Stomach (tissue), 9 donors: ENCODE results near the gene CHPF2. TPM values are rescaled to one million over a fixed set of nuclear protein-coding genes. Genes with fewer than 3 reads are reported as not detected.

Experiments used
- DNase-seq, 2 donors: peaks; one replicate each; pipeline versions ENCODE4 v3.0.0 to v3.0.0-alpha.2; 2013 to 2019
- H3K27ac ChIP-seq, 5 donors: fragments of 200-600 bp in 4 of 5; sonication (generic) in 4 of 5; one replicate each; pipeline ENCODE4 v1.5.1; 2013 to 2019; ENCODE audit warnings: mild to moderate bottlenecking in 1 of 5, moderate library complexity in 1 of 5
- H3K27me3 ChIP-seq, 3 donors: fragments of 200-600 bp; sonication (generic); one replicate each; pipeline ENCODE4 v1.5.1; 2017 to 2019; ENCODE audit warnings: mixed run types in 1 of 3
- H3K36me3 ChIP-seq, 4 donors: fragments of 200-600 bp; sonication (generic); 1 replicate in 3 of 4; 2 replicates in 1 of 4; pipeline ENCODE4 v1.5.1; 2016 to 2019
- H3K4me1 ChIP-seq, 4 donors: fragments of 200-600 bp; sonication (generic); one replicate each; pipeline ENCODE4 v1.5.1; 2016 to 2019
- H3K4me3 ChIP-seq, 4 donors: fragments of 200-600 bp; sonication (generic) in 3 of 4; one replicate each; pipeline ENCODE4 v1.5.1; 2016 to 2019; ENCODE audit warnings: mild to moderate bottlenecking in 1 of 4
- H3K9me3 ChIP-seq, 4 donors: fragments of 200-600 bp; sonication (generic); one replicate each; pipeline ENCODE4 v1.5.1; 2016 to 2019
- EP300 ChIP-seq: sonication (generic); formaldehyde crosslinking; IDR thresholded peaks from one replicate; pipeline ENCODE4 v1.6.1; 2017; ENCODE audit warnings: antibody characterized with exemption
- POLR2A ChIP-seq, 4 donors: fragments of 450-650 bp; IDR thresholded peaks; one replicate each; pipeline ENCODE4 v1.6.1; 2016; ENCODE audit warnings: antibody characterized with exemption in 4 of 4, control low read depth in 2 of 4, mild to moderate bottlenecking in 1 of 4, moderate library complexity in 1 of 4
- POLR2AphosphoS5 ChIP-seq, 3 donors: sonication (generic); formaldehyde crosslinking; IDR thresholded peaks; one replicate each; pipeline ENCODE4 v1.6.1; 2016; ENCODE audit warnings: antibody characterized with exemption in 3 of 3
- WGBS, 5 donors: extraction: QIAGEN DNeasy Blood & Tissue Kit in 3 of 5; methylation state at CpG; one replicate each; pipeline versions ENCODE4 v1.1.5 to v1.1.7; 2013 to 2018; 5-methylcytosine and 5-hydroxymethylcytosine counted together
- intact Hi-C: fragments of 100-400 bp; cut with DNase I; formaldehyde crosslinking; loops from one replicate; pipeline ENCODE4 v1.15.1; 2023; ENCODE audit warnings: low total_unique reads
- polyA plus RNA-seq, 3 donors: library from polyadenylated mRNA; stranded (reverse); fragments of 200-250 nt; gene quantifications; one replicate each; pipeline ENCODE4 v1.2.3, GENCODE V29; 2013
- total RNA-seq, 5 donors: library from RNA; depleted of rRNA; stranded (reverse); fragments of >200 nt; gene quantifications; one replicate each; pipeline versions ENCODE4 v1.1.0 to v1.2.3, GENCODE V29; 2014 to 2016
- TF ChIP-seq, protein P1 (sequence below), 7 experiments: fragments of 450-650 bp in 4 of 7; fragments of 200-600 bp in 3 of 7; sonication (generic) in 3 of 7; IDR thresholded peaks; one replicate each; pipeline ENCODE4 v1.5.1; 2016 to 2019; ENCODE audit warnings: antibody characterized with exemption in 7 of 7, control low read depth in 2 of 7, mild to moderate bottlenecking in 1 of 7
- donor health status: healthy with polysubstance abuse.
- donor health status: Bipolar disorder and iron deficiency.
- donor health status: healthy.

Gene CHPF2
- total and polyA plus RNA-seq, 8 donors: 5.8 to 100 (median 22.5) TPM

- H3K4me1 ChIP-seq: peaks cover 6 to 23% (median 19%) of the 10 kb centered on the region in 4 donors
These were observed 48.2 kb downstream of the CHPF2 start for GRCh38 chr7:151280388-151281019.

GRCh38 chr7:151281686-151282085 is 49.4 kb downstream of the CHPF2 start:
- H3K36me3 ChIP-seq: no peaks in the 10 kb centered on the region
- no peak for TF ChIP-seq EP300
- TF ChIP-seq, protein P1, sequence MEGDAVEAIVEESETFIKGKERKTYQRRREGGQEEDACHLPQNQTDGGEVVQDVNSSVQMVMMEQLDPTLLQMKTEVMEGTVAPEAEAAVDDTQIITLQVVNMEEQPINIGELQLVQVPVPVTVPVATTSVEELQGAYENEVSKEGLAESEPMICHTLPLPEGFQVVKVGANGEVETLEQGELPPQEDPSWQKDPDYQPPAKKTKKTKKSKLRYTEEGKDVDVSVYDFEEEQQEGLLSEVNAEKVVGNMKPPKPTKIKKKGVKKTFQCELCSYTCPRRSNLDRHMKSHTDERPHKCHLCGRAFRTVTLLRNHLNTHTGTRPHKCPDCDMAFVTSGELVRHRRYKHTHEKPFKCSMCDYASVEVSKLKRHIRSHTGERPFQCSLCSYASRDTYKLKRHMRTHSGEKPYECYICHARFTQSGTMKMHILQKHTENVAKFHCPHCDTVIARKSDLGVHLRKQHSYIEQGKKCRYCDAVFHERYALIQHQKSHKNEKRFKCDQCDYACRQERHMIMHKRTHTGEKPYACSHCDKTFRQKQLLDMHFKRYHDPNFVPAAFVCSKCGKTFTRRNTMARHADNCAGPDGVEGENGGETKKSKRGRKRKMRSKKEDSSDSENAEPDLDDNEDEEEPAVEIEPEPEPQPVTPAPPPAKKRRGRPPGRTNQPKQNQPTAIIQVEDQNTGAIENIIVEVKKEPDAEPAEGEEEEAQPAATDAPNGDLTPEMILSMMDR (IDR thresholded peaks at IDR 0.05): no peak
- intact Hi-C loops: no loop called here
- no peak for DNase-seq
- no peak overlapping the region for H3K4me3 ChIP-seq
- peaks cover 0 to 34% (median 0%) of the 10 kb centered on the region in 3 donors for H3K27me3 ChIP-seq
- no peaks in the 10 kb centered on the region for H3K9me3 ChIP-seq
- H3K4me1 ChIP-seq: peaks cover 6 to 11% (median 8%) of the 10 kb centered on the region in 4 donors
- 65 to 80% (median 75%) methylated on average over 6 of the region's 6 CpGs for WGBS, 5 donors
- H3K27ac ChIP-seq: no peak overlapping the region

More at GRCh38 chr7:151280388-151281019, 48.2 kb downstream of the CHPF2 start:
- Histone ChIP-seq H3K9me3 (no peaks in the 10 kb centered on the region), H3K4me3 (no peak overlapping the region), H3K36me3 (no peaks in the 10 kb centered on the region), H3K27ac (no peak overlapping the region), H3K27me3 (peaks cover 0 to 42% (median 0%) of the 10 kb centered on the region in 3 donors)
- DNase-seq: no peak
- no peak for TF ChIP-seq POLR2AphosphoS5 (IDR thresholded peaks at IDR 0.05)
- TF ChIP-seq, protein P1 (IDR thresholded peaks at IDR 0.05): no peak
- no peak for TF ChIP-seq POLR2A (IDR thresholded peaks at IDR 0.05)
- no peak for TF ChIP-seq EP300
- intact Hi-C loops: no loop called here
- WGBS, 5 donors: 83 to 92% (median 88%) methylated on average over 8 to 9 of the region's 9 CpGs

- H3K36me3 ChIP-seq: no peaks in the 10 kb centered on the region
- H3K4me3 ChIP-seq: no peak overlapping the region
- H3K4me1 ChIP-seq: peaks cover 6 to 8% (median 7%) of the 10 kb centered on the region in 4 donors
- no peak for DNase-seq
- intact Hi-C loops: no loop called here
- H3K9me3 ChIP-seq: no peaks in the 10 kb centered on the region
- peaks cover 0 to 34% (median 0%) of the 10 kb centered on the region in 3 donors for H3K27me3 ChIP-seq
- TF ChIP-seq POLR2AphosphoS5 (IDR thresholded peaks at IDR 0.05): no peak
- no peak for TF ChIP-seq POLR2A (IDR thresholded peaks at IDR 0.05)
- no peak overlapping the region for H3K27ac ChIP-seq
- WGBS, 5 donors: 74 to 83% (median 77%) methylated on average over 7 to 8 of the region's 8 CpGs
These were observed 49.8 kb downstream of the CHPF2 start for GRCh38 chr7:151282111-151282510.

DNA sequence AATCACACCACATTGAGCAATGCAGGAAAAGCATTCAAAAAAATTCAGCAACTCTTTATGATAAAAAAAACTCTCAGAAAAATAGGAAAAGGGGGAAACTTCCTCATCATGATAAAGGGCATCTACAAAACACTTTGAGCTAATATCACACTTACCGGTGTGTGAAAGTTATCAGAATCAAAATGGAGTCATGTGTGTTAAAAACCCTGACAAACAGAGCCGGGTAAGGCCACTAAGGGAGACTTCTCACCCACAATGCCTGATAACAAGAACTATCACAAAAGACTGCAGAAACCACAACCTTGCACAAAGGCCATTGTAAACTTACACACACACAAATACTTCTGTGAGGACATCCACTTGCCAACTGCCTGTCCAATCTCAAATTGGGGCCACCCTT is 51.0 kb downstream of the CHPF2 start:
- H3K27ac ChIP-seq: no peak overlapping the region
- no peak for DNase-seq
- H3K4me3 ChIP-seq: no peak overlapping the region
- 32 to 55% (median 36%) methylated on average over 2 of the region's 2 CpGs for WGBS, 5 donors
- intact Hi-C loops: no loop called here
- H3K4me1 ChIP-seq: no peaks in the 10 kb centered on the region
- no peaks in the 10 kb centered on the region for H3K36me3 ChIP-seq
- H3K27me3 ChIP-seq: peaks cover 0 to 29% (median 0%) of the 10 kb centered on the region in 3 donors
- H3K9me3 ChIP-seq: no peaks in the 10 kb centered on the region
- TF ChIP-seq EP300: no peak

DNA sequence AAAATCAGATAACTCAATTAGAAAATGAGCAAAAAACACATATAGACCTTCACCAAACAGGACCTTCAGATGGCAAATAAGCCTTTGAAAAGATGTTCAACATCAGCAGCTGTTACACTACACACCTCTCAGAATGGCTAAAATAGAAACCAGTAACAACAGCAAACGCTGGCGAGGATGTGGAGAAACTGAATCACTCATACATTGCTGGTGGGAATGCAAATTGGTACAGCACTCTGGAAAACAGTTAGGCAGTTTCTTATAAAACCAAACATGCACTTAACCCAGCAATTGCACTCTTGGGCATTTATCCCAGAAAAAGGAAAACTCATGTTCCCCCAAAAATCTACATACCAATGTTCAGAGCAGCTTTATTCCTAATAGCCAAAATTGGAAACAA is 53.9 kb downstream of the CHPF2 start:
- TF ChIP-seq EP300: no peak
- no peak for TF ChIP-seq POLR2AphosphoS5 (IDR thresholded peaks at IDR 0.05)
- TF ChIP-seq POLR2A (IDR thresholded peaks at IDR 0.05): no peak
- TF ChIP-seq, protein P1 (IDR thresholded peaks at IDR 0.05): no peak
- no peaks in the 10 kb centered on the region for H3K4me1 ChIP-seq
- DNase-seq: no peak
- H3K36me3 ChIP-seq: no peaks in the 10 kb centered on the region
- WGBS, 5 donors: 22 to 45% (median 38%) methylated on average over 2 of the region's 2 CpGs
- H3K27me3 ChIP-seq: peaks cover 0 to 14% (median 0%) of the 10 kb centered on the region in 3 donors
- intact Hi-C loops: no loop called here
- no peaks in the 10 kb centered on the region for H3K9me3 ChIP-seq
- no peak overlapping the region for H3K4me3 ChIP-seq
- no peak overlapping the region for H3K27ac ChIP-seq

Other genes with a start within 250 kb of the CHPF2 start
- 10 to 100 TPM in 3 of 5 donors, 1 to 10 TPM in 2; 6.2 to 45.1 (median 27.7) TPM for gene NOS3, start 241.5 kb upstream of the CHPF2 start, total RNA-seq
- 1 to 10 TPM; 2.5 to 5.3 (median 4.4) TPM for gene NOS3, start 241.5 kb upstream of the CHPF2 start, polyA plus RNA-seq
- 10 to 100 TPM in 1 of 5 donors, under 1 TPM in 1, not detected in 3; 0.55 to 33.0 TPM for gene ATG9B, start 208.0 kb upstream of the CHPF2 start, total RNA-seq
- 10 to 100 TPM in 1 of 3 donors, under 1 TPM in 1, not detected in 1; 0.31 to 17.1 TPM for gene ATG9B, start 208.0 kb upstream of the CHPF2 start, polyA plus RNA-seq
- gene ABCB8, start 204.0 kb upstream of the CHPF2 start, total RNA-seq: 10 to 100 TPM; 14.1 to 57.2 (median 33.9) TPM
- gene ABCB8, start 204.0 kb upstream of the CHPF2 start, polyA plus RNA-seq: 10 to 100 TPM in 1 of 3 donors, 1 to 10 TPM in 2; 9.5 to 19.1 (median 10.0) TPM
- 10 to 100 TPM in 2 of 5 donors, under 1 TPM in 3; 0.29 to 25.9 (median 0.43) TPM for gene ASIC3, start 184.0 kb upstream of the CHPF2 start, total RNA-seq
- 1 to 10 TPM; 2.7 to 4.7 (median 3.7) TPM for gene ASIC3, start 184.0 kb upstream of the CHPF2 start, polyA plus RNA-seq
- gene CDK5, start 174.6 kb upstream of the CHPF2 start, total RNA-seq: 10 to 100 TPM in 2 of 5 donors, 1 to 10 TPM in 1, under 1 TPM in 1, not detected in 1; 0.87 to 46.1 (median 11.0) TPM
- 10 to 100 TPM in 2 of 3 donors, 1 to 10 TPM in 1; 8.3 to 13.3 (median 11.8) TPM for gene CDK5, start 174.6 kb upstream of the CHPF2 start, polyA plus RNA-seq
- gene SLC4A2, start 172.9 kb upstream of the CHPF2 start, total RNA-seq: 100 to 1,000 TPM in 4 of 5 donors, 10 to 100 TPM in 1; 65.9 to 296 (median 128) TPM
- 100 to 1,000 TPM; 121 to 157 (median 124) TPM for gene SLC4A2, start 172.9 kb upstream of the CHPF2 start, polyA plus RNA-seq
- 100 to 1,000 TPM in 3 of 5 donors, 10 to 100 TPM in 2; 40.0 to 415 (median 116) TPM for gene FASTK, start 151.7 kb upstream of the CHPF2 start, total RNA-seq
- gene FASTK, start 151.7 kb upstream of the CHPF2 start, polyA plus RNA-seq: 100 to 1,000 TPM in 2 of 3 donors, 10 to 100 TPM in 1; 70.3 to 149 (median 129) TPM
- 10 to 100 TPM; 12.7 to 78.2 (median 42.9) TPM for gene TMUB1, start 149.0 kb upstream of the CHPF2 start, total RNA-seq
- 10 to 100 TPM; 69.6 to 86.8 (median 72.4) TPM for gene TMUB1, start 149.0 kb upstream of the CHPF2 start, polyA plus RNA-seq
- 100 to 1,000 TPM in 2 of 5 donors, 10 to 100 TPM in 3; 32.5 to 342 (median 83.9) TPM for gene AGAP3, start 146.0 kb upstream of the CHPF2 start, total RNA-seq
- 10 to 100 TPM; 36.0 to 60.8 (median 45.8) TPM for gene AGAP3, start 146.0 kb upstream of the CHPF2 start, polyA plus RNA-seq
- gene GBX1, start 64.8 kb upstream of the CHPF2 start, total RNA-seq: not detected
- not detected for gene GBX1, start 64.8 kb upstream of the CHPF2 start, polyA plus RNA-seq
- gene ASB10, start 45.2 kb upstream of the CHPF2 start, total RNA-seq: not detected
- gene ASB10, start 45.2 kb upstream of the CHPF2 start, polyA plus RNA-seq: under 1 TPM in 1 of 3 donors, not detected in 2; 0.05 TPM
- not detected for gene H2BK1, start 22.0 kb upstream of the CHPF2 start, total RNA-seq
- not detected for gene H2BK1, start 22.0 kb upstream of the CHPF2 start, polyA plus RNA-seq
- 10 to 100 TPM in 3 of 5 donors, 1 to 10 TPM in 2; 5.2 to 28.0 (median 13.4) TPM for gene ABCF2, start 5.3 kb upstream of the CHPF2 start, total RNA-seq
- 10 to 100 TPM; 14.3 to 16.3 (median 16.1) TPM for gene ABCF2, start 5.3 kb upstream of the CHPF2 start, polyA plus RNA-seq
- gene SMARCD3, start 16.2 kb downstream of the CHPF2 start, total RNA-seq: 100 to 1,000 TPM in 1 of 5 donors, 10 to 100 TPM in 4; 11.6 to 105 (median 22.5) TPM
- 10 to 100 TPM; 27.4 to 43.5 (median 38.6) TPM for gene SMARCD3, start 16.2 kb downstream of the CHPF2 start, polyA plus RNA-seq
- gene NUB1, start 109.3 kb downstream of the CHPF2 start, total RNA-seq: 100 to 1,000 TPM in 1 of 5 donors, 10 to 100 TPM in 4; 16.3 to 121 (median 40.0) TPM
- gene NUB1, start 109.3 kb downstream of the CHPF2 start, polyA plus RNA-seq: 10 to 100 TPM; 22.2 to 31.6 (median 26.5) TPM
- 10 to 100 TPM in 1 of 5 donors, 1 to 10 TPM in 4; 1.2 to 15.8 (median 6.2) TPM for gene WDR86, start 177.6 kb downstream of the CHPF2 start, total RNA-seq
- gene WDR86, start 177.6 kb downstream of the CHPF2 start, polyA plus RNA-seq: 1 to 10 TPM; 2.2 to 7.5 (median 4.1) TPM
- gene CRYGN, start 207.7 kb downstream of the CHPF2 start, total RNA-seq: not detected
- gene CRYGN, start 207.7 kb downstream of the CHPF2 start, polyA plus RNA-seq: not detected